ENCODE measurements around the gene ST8SIA5.

The ST8SIA5 gene

GRCh38 chr18:46704189-46704588, 52.7 kb downstream of the ST8SIA5 start:
- Histone ChIP-seq H3K14ac (ENCODE audit: low read length) (no peak overlapping the region), H3K4ac (ENCODE audit: low read length) (no peak overlapping the region), H4K91ac (ENCODE audit: low read depth, low read length, poor library complexity) (no peak overlapping the region), H3K18ac (ENCODE audit: low read length) (no peak overlapping the region), H3K27ac (replicated peaks; ENCODE audit: low read length) (no peak overlapping the region), H4K8ac (ENCODE audit: low read depth, low read length) (no peak overlapping the region), H3K79me1 (ENCODE audit: low read depth, low read length) (no peaks in the 10 kb centered on the region), H2BK5ac (ENCODE audit: low read length) (no peak overlapping the region), H3K9ac (ENCODE audit: low read depth, low read length, poor library complexity) (no peak overlapping the region), H3K23ac (ENCODE audit: low read depth, low read length, poor library complexity) (no peak overlapping the region), H3K4me1 (ENCODE audit: control insufficient read depth in 2 of 2, insufficient read depth in 1 of 2, low read depth in 1 of 2, low read length in 2 of 2) (peaks cover 0 to 6% of the 10 kb centered on the region in 2 donors), H2AFZ (ENCODE audit: low read length) (no peak overlapping the region), H3K4me2 (ENCODE audit: insufficient read depth, low read length, poor library complexity, severe bottlenecking) (no peak overlapping the region), H3K9me3 (replicated peaks in 1 of 2; ENCODE audit: control insufficient read depth in 2 of 2, insufficient read depth in 1 of 2, low read depth in 1 of 2, low read length in 2 of 2) (no peaks in the 10 kb centered on the region), H2BK15ac (ENCODE audit: low read length) (no peak overlapping the region), H3K4me3 (ENCODE audit: low read length in 2 of 2) (no peak overlapping the region), H3K27me3 (ENCODE audit: control insufficient read depth in 3 of 3, insufficient read depth in 3 of 3, low read depth in 1 of 3, low read length in 3 of 3) (peaks cover 0 to 16% (median 0%) of the 10 kb centered on the region in 3 experiments), H3K36me3 (replicated peaks in 1 of 2; ENCODE audit: control insufficient read depth in 2 of 2, insufficient read depth in 2 of 2, low read length in 2 of 2) (no peaks in the 10 kb centered on the region), H2BK12ac (ENCODE audit: low read length) (no peak overlapping the region), H2AK5ac (ENCODE audit: low read depth, low read length) (no peak overlapping the region), H2BK120ac (ENCODE audit: low read depth, low read length) (no peak overlapping the region)
- no peak for DNase-seq (ENCODE audit: low spot score)
- no CpG with 5 or more reads among the region's 7 CpGs for WGBS, 2 donors (ENCODE audit: extremely low coverage in 2 of 2, insufficient read length in 2 of 2, insufficient replicate concordance in 1 of 2)

GRCh38 chr18:46702471-46702870, 54.4 kb downstream of the ST8SIA5 start:
- Histone ChIP-seq H3K4ac (ENCODE audit: low read length) (no peak overlapping the region), H2BK5ac (ENCODE audit: low read length) (no peak overlapping the region), H4K8ac (ENCODE audit: low read depth, low read length) (no peak overlapping the region), H3K4me2 (ENCODE audit: insufficient read depth, low read length, poor library complexity, severe bottlenecking) (no peak overlapping the region), H3K9me3 (replicated peaks in 1 of 2; ENCODE audit: control insufficient read depth in 2 of 2, insufficient read depth in 1 of 2, low read depth in 1 of 2, low read length in 2 of 2) (no peaks in the 10 kb centered on the region), H3K9ac (ENCODE audit: low read depth, low read length, poor library complexity) (peak overlapping the region; percentile 9), H3K36me3 (replicated peaks in 1 of 2; ENCODE audit: control insufficient read depth in 2 of 2, insufficient read depth in 2 of 2, low read length in 2 of 2) (no peaks in the 10 kb centered on the region), H2BK15ac (ENCODE audit: low read length) (peak overlapping the region; percentile 7), H3K27ac (replicated peaks; ENCODE audit: low read length) (no peak overlapping the region), H4K91ac (ENCODE audit: low read depth, low read length, poor library complexity) (no peak overlapping the region), H2AK5ac (ENCODE audit: low read depth, low read length) (no peak overlapping the region), H2BK12ac (ENCODE audit: low read length) (no peak overlapping the region), H3K27me3 (ENCODE audit: control insufficient read depth in 3 of 3, insufficient read depth in 3 of 3, low read depth in 1 of 3, low read length in 3 of 3) (peaks cover 0 to 14% (median 0%) of the 10 kb centered on the region in 3 experiments), H3K18ac (ENCODE audit: low read length) (peak overlapping the region; percentile 25), H3K4me3 (ENCODE audit: low read length in 2 of 2) (no peak overlapping the region), H2BK120ac (ENCODE audit: low read depth, low read length) (no peak overlapping the region), H3K79me1 (ENCODE audit: low read depth, low read length) (no peaks in the 10 kb centered on the region), H3K23ac (ENCODE audit: low read depth, low read length, poor library complexity) (no peak overlapping the region), H3K4me1 (ENCODE audit: control insufficient read depth in 2 of 2, insufficient read depth in 1 of 2, low read depth in 1 of 2, low read length in 2 of 2) (peaks cover 0 to 6% of the 10 kb centered on the region in 2 donors), H3K14ac (ENCODE audit: low read length) (peak overlapping the region; percentile 2), H2AFZ (ENCODE audit: low read length) (no peak overlapping the region)
- DNase-seq (ENCODE audit: low spot score), result no peak
- WGBS, 2 donors (ENCODE audit: extremely low coverage in 2 of 2, insufficient read length in 2 of 2, insufficient replicate concordance in 1 of 2), result no CpG with 5 or more reads among the region's 6 CpGs

GRCh38 chr18:46700066-46700824, 56.6 kb downstream of the ST8SIA5 start:
- H3K4ac ChIP-seq (ENCODE audit: low read length), result no peak overlapping the region
- peaks cover 0 to 3% of the 10 kb centered on the region in 2 donors for H3K4me1 ChIP-seq (ENCODE audit: control insufficient read depth in 2 of 2, insufficient read depth in 1 of 2, low read depth in 1 of 2, low read length in 2 of 2)
- H3K4me3 ChIP-seq (ENCODE audit: low read length in 2 of 2), result no peak overlapping the region
- DNase-seq (ENCODE audit: low spot score), result no peak
- H3K36me3 ChIP-seq (replicated peaks in 1 of 2; ENCODE audit: control insufficient read depth in 2 of 2, insufficient read depth in 2 of 2, low read length in 2 of 2), result no peaks in the 10 kb centered on the region
- H2BK120ac ChIP-seq (ENCODE audit: low read depth, low read length), result no peak overlapping the region
- H3K27me3 ChIP-seq (ENCODE audit: control insufficient read depth in 3 of 3, insufficient read depth in 3 of 3, low read depth in 1 of 3, low read length in 3 of 3), result peaks cover 0 to 9% (median 0%) of the 10 kb centered on the region in 3 experiments
- no peak overlapping the region for H2BK12ac ChIP-seq (ENCODE audit: low read length)
- H3K9me3 ChIP-seq (replicated peaks in 1 of 2; ENCODE audit: control insufficient read depth in 2 of 2, insufficient read depth in 1 of 2, low read depth in 1 of 2, low read length in 2 of 2), result no peaks in the 10 kb centered on the region
- no peak overlapping the region for H3K18ac ChIP-seq (ENCODE audit: low read length)
- no peak overlapping the region for H2BK15ac ChIP-seq (ENCODE audit: low read length)
- H3K14ac ChIP-seq (ENCODE audit: low read length), result no peak overlapping the region
- no peak overlapping the region for H2AK5ac ChIP-seq (ENCODE audit: low read depth, low read length)
- H4K91ac ChIP-seq (ENCODE audit: low read depth, low read length, poor library complexity), result no peak overlapping the region
- H2AFZ ChIP-seq (ENCODE audit: low read length), result no peak overlapping the region
- no peaks in the 10 kb centered on the region for H3K79me1 ChIP-seq (ENCODE audit: low read depth, low read length)
- H3K27ac ChIP-seq (replicated peaks; ENCODE audit: low read length), result no peak overlapping the region
- no peak overlapping the region for H3K23ac ChIP-seq (ENCODE audit: low read depth, low read length, poor library complexity)
- no peak overlapping the region for H4K8ac ChIP-seq (ENCODE audit: low read depth, low read length)
- no CpG with 5 or more reads among the region's 5 CpGs for WGBS, 2 donors (ENCODE audit: extremely low coverage in 2 of 2, insufficient read length in 2 of 2, insufficient replicate concordance in 1 of 2)
- H3K9ac ChIP-seq (ENCODE audit: low read depth, low read length, poor library complexity), result no peak overlapping the region
- H2BK5ac ChIP-seq (ENCODE audit: low read length), result no peak overlapping the region
- no peak overlapping the region for H3K4me2 ChIP-seq (ENCODE audit: insufficient read depth, low read length, poor library complexity, severe bottlenecking)

- peaks cover 0 to 3% of the 10 kb centered on the region in 2 donors for H3K4me1 ChIP-seq (ENCODE audit: control insufficient read depth in 2 of 2, insufficient read depth in 1 of 2, low read depth in 1 of 2, low read length in 2 of 2)
- no peaks in the 10 kb centered on the region for H3K79me1 ChIP-seq (ENCODE audit: low read depth, low read length)
- no peak overlapping the region for H2AK5ac ChIP-seq (ENCODE audit: low read depth, low read length)
- no peak overlapping the region for H2BK12ac ChIP-seq (ENCODE audit: low read length)
- no peak overlapping the region for H2BK5ac ChIP-seq (ENCODE audit: low read length)
- no peak overlapping the region for H3K4me2 ChIP-seq (ENCODE audit: insufficient read depth, low read length, poor library complexity, severe bottlenecking)
- DNase-seq (ENCODE audit: low spot score), result no peak
- H3K23ac ChIP-seq (ENCODE audit: low read depth, low read length, poor library complexity), result no peak overlapping the region
- H2AFZ ChIP-seq (ENCODE audit: low read length), result no peak overlapping the region
- no peak overlapping the region for H3K4ac ChIP-seq (ENCODE audit: low read length)
- no peak overlapping the region for H3K4me3 ChIP-seq (ENCODE audit: low read length in 2 of 2)
- H3K14ac ChIP-seq (ENCODE audit: low read length), result no peak overlapping the region
- no peak overlapping the region for H2BK120ac ChIP-seq (ENCODE audit: low read depth, low read length)
- H3K27me3 ChIP-seq (ENCODE audit: control insufficient read depth in 3 of 3, insufficient read depth in 3 of 3, low read depth in 1 of 3, low read length in 3 of 3), result peaks cover 0 to 2% (median 0%) of the 10 kb centered on the region in 3 experiments
- H2BK15ac ChIP-seq (ENCODE audit: low read length), result no peak overlapping the region
- no peak overlapping the region for H3K18ac ChIP-seq (ENCODE audit: low read length)
- H3K9me3 ChIP-seq (replicated peaks in 1 of 2; ENCODE audit: control insufficient read depth in 2 of 2, insufficient read depth in 1 of 2, low read depth in 1 of 2, low read length in 2 of 2), result no peaks in the 10 kb centered on the region
- H3K9ac ChIP-seq (ENCODE audit: low read depth, low read length, poor library complexity), result no peak overlapping the region
- no peak overlapping the region for H4K91ac ChIP-seq (ENCODE audit: low read depth, low read length, poor library complexity)
- no peaks in the 10 kb centered on the region for H3K36me3 ChIP-seq (replicated peaks in 1 of 2; ENCODE audit: control insufficient read depth in 2 of 2, insufficient read depth in 2 of 2, low read length in 2 of 2)
- H3K27ac ChIP-seq (replicated peaks; ENCODE audit: low read length), result no peak overlapping the region
- no peak overlapping the region for H4K8ac ChIP-seq (ENCODE audit: low read depth, low read length)
These were observed 60.2 kb downstream of the ST8SIA5 start for GRCh38 chr18:46696702-46697101.
